Astrocyte (in vitro differentiated cells and primary cell): ENCODE measurements around the gene JAKMIP2. TPM values are rescaled to one million over a fixed set of nuclear protein-coding genes. Genes with fewer than 3 reads are reported as not detected.

Experiments used
- DNase-seq: peaks from one replicate; pipeline ENCODE4 v3.0.0-alpha.2; 2010; ENCODE audit warnings: low read depth
- FAIRE-seq: peaks from 2 replicates; lab custom pipeline; 2011; peaks lifted over from hg19 to GRCh38; lab: Jason Lieb, UNC
- H2AFZ ChIP-seq: 2 replicates; pipeline ENCODE4 v1.6.0; 2012; ENCODE audit warnings: low read depth, low read length, inconsistent platforms
- H3K27ac ChIP-seq: 2 replicates; pipeline ENCODE4 v1.5.1; 2011; ENCODE audit warnings: low read depth, low read length, inconsistent platforms
- H3K27me3 ChIP-seq: 2 replicates; pipeline ENCODE4 v1.6.0; 2011; ENCODE audit warnings: low read length, inconsistent platforms; ENCODE audit not compliant: insufficient read depth
- H3K36me3 ChIP-seq: 2 replicates; pipeline ENCODE4 v1.5.1; 2011; ENCODE audit warnings: low read length, inconsistent platforms; ENCODE audit not compliant: insufficient read depth
- H3K4me1 ChIP-seq: 2 replicates; pipeline ENCODE4 v1.5.1; 2011; ENCODE audit warnings: low read length, inconsistent platforms; ENCODE audit not compliant: insufficient read depth
- H3K4me2 ChIP-seq: 2 replicates; pipeline ENCODE4 v1.6.0; 2012; ENCODE audit warnings: low read length, inconsistent platforms
- H3K4me3 ChIP-seq: 2 replicates; pipeline ENCODE4 v1.5.1; 2011; ENCODE audit warnings: low read depth, mild to moderate bottlenecking, low read length, inconsistent platforms; ENCODE audit not compliant: insufficient read depth
- H3K79me2 ChIP-seq: 2 replicates; pipeline ENCODE4 v1.6.0; 2012; ENCODE audit warnings: mild to moderate bottlenecking, low read length, inconsistent platforms; ENCODE audit not compliant: insufficient read depth
- H3K9ac ChIP-seq: 2 replicates; pipeline ENCODE4 v1.6.0; 2012; ENCODE audit warnings: mild to moderate bottlenecking, low read length, inconsistent platforms
- H3K9me3 ChIP-seq: 2 replicates; pipeline ENCODE4 v1.5.1; 2012; ENCODE audit warnings: low read depth, mild to moderate bottlenecking, low read length, inconsistent platforms; ENCODE audit not compliant: insufficient read depth
- H4K20me1 ChIP-seq: 2 replicates; pipeline ENCODE4 v1.6.0; 2012; ENCODE audit warnings: low read length, inconsistent platforms; ENCODE audit not compliant: insufficient read depth
- H3K27ac Mint-ChIP-seq: one replicate; pipeline ENCODE4 v1.8.0; 2021; ENCODE audit warnings: mild to moderate bottlenecking, mixed read lengths; ENCODE audit not compliant: unreplicated experiment
- H3K27me3 Mint-ChIP-seq: one replicate; pipeline ENCODE4 v1.8.0; 2021; ENCODE audit warnings: low read depth, mixed read lengths; ENCODE audit not compliant: unreplicated experiment
- H3K36me3 Mint-ChIP-seq: one replicate; pipeline ENCODE4 v1.8.0; 2021; ENCODE audit warnings: low read depth, mixed read lengths; ENCODE audit not compliant: unreplicated experiment
- H3K4me1 Mint-ChIP-seq: one replicate; pipeline ENCODE4 v1.8.0; 2021; ENCODE audit warnings: low read depth, mixed read lengths; ENCODE audit not compliant: unreplicated experiment
- H3K4me3 Mint-ChIP-seq: one replicate; pipeline ENCODE4 v1.8.0; 2021; ENCODE audit warnings: mild to moderate bottlenecking, moderate library complexity, mixed read lengths; ENCODE audit not compliant: unreplicated experiment
- H3K9me3 Mint-ChIP-seq: one replicate; pipeline ENCODE4 v1.8.0; 2021; ENCODE audit warnings: mild to moderate bottlenecking, mixed read lengths; ENCODE audit not compliant: unreplicated experiment
- EZH2 ChIP-seq: IDR thresholded peaks from 2 replicates; pipeline ENCODE4 v1.6.1; 2012; ENCODE audit warnings: mild to moderate bottlenecking, low read length, inconsistent platforms; ENCODE audit not compliant: insufficient read depth
- total RNA-seq: library from RNA; stranded (reverse); gene quantifications from 2 replicates; pipeline ENCODE4 v1.2.1, GENCODE V29; 2021
- TF ChIP-seq, protein P1 (sequence below): IDR thresholded peaks from 2 replicates; pipeline ENCODE4 v1.5.1; 2011; ENCODE audit warnings: low read depth, mild to moderate bottlenecking, inconsistent platforms, low read length, moderate library complexity; ENCODE audit not compliant: insufficient read depth

JAKMIP2 gene
- total RNA-seq, 1 donor from 2014 or later, result 15.1 TPM

DNA sequence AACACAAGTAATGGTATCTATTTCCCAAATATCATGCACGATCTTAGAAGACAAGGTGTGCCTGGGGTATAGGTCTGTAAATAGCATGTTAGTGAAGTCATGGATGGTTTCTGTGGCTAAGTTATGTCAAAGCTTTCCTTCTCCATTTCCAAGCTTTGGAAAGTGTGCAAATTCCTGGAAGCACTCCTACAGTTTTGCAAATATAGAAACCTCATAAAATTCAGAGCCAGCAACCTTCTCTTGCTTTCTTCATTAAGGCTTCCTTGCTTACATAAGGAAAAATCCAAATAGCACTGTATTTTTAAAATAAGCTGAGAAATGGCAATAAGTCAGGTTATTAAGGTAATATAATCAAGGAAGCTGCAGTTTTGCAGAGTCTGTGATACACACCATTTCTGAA lies 138.1 kb downstream of the JAKMIP2 start:
- Histone ChIP-seq H3K27me3 (no peaks in the 10 kb centered on the region), H3K4me1 (no peaks in the 10 kb centered on the region), H3K9ac (no peak overlapping the region), H3K9me3 (no peaks in the 10 kb centered on the region), H3K79me2 (no peaks in the 10 kb centered on the region), H3K36me3 (no peaks in the 10 kb centered on the region), H3K4me2 (no peak overlapping the region), H2AFZ (no peak overlapping the region), H3K27ac (no peak overlapping the region), H3K4me3 (no peak overlapping the region), H4K20me1 (no peaks in the 10 kb centered on the region)
- H3K9me3 Mint-ChIP-seq, result no peaks in the 10 kb centered on the region
- no peaks in the 10 kb centered on the region for H3K27me3 Mint-ChIP-seq
- H3K36me3 Mint-ChIP-seq, result peaks cover 15% of the 10 kb centered on the region
- TF ChIP-seq, protein P1, sequence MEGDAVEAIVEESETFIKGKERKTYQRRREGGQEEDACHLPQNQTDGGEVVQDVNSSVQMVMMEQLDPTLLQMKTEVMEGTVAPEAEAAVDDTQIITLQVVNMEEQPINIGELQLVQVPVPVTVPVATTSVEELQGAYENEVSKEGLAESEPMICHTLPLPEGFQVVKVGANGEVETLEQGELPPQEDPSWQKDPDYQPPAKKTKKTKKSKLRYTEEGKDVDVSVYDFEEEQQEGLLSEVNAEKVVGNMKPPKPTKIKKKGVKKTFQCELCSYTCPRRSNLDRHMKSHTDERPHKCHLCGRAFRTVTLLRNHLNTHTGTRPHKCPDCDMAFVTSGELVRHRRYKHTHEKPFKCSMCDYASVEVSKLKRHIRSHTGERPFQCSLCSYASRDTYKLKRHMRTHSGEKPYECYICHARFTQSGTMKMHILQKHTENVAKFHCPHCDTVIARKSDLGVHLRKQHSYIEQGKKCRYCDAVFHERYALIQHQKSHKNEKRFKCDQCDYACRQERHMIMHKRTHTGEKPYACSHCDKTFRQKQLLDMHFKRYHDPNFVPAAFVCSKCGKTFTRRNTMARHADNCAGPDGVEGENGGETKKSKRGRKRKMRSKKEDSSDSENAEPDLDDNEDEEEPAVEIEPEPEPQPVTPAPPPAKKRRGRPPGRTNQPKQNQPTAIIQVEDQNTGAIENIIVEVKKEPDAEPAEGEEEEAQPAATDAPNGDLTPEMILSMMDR, result no peak
- TF ChIP-seq EZH2, result no peak
- FAIRE-seq (no peak), DNase-seq (no peak)
- H3K27ac Mint-ChIP-seq, result no peak overlapping the region
- no peaks in the 10 kb centered on the region for H3K4me1 Mint-ChIP-seq
- no peak overlapping the region for H3K4me3 Mint-ChIP-seq

DNA sequence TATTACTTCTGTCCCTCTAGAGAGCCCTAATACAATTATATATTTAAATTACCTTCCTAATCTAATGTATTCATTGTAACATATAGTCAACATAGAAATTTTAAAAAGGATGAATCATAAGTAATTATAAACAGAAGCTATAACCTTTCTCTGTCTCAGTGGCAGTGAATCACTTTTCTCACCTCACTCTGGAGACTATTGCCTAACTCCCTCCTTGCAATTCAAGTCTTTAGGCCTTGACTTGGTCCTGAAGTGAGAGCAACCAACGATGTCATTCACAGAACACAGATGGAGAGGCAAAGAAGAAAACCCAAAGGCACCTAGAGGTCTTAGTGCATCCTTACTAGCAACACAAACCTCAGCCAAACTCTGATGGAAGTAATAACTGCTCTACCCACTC lies 139.4 kb downstream of the JAKMIP2 start:
- FAIRE-seq (no peak), DNase-seq (peak; percentile 3)
- Histone ChIP-seq H3K79me2 (no peaks in the 10 kb centered on the region), H3K27me3 (no peaks in the 10 kb centered on the region), H3K4me2 (no peak overlapping the region), H4K20me1 (no peaks in the 10 kb centered on the region), H3K4me3 (no peak overlapping the region), H2AFZ (no peak overlapping the region), H3K9ac (no peak overlapping the region), H3K9me3 (no peaks in the 10 kb centered on the region), H3K36me3 (no peaks in the 10 kb centered on the region), H3K27ac (no peak overlapping the region), H3K4me1 (no peaks in the 10 kb centered on the region)
- no peaks in the 10 kb centered on the region for H3K4me1 Mint-ChIP-seq
- no peak overlapping the region for H3K27ac Mint-ChIP-seq
- peaks cover 11% of the 10 kb centered on the region for H3K36me3 Mint-ChIP-seq
- no peak overlapping the region for H3K4me3 Mint-ChIP-seq
- H3K27me3 Mint-ChIP-seq, result no peaks in the 10 kb centered on the region
- no peaks in the 10 kb centered on the region for H3K9me3 Mint-ChIP-seq
- TF ChIP-seq, protein P1, result no peak
- no peak for TF ChIP-seq EZH2

DNA sequence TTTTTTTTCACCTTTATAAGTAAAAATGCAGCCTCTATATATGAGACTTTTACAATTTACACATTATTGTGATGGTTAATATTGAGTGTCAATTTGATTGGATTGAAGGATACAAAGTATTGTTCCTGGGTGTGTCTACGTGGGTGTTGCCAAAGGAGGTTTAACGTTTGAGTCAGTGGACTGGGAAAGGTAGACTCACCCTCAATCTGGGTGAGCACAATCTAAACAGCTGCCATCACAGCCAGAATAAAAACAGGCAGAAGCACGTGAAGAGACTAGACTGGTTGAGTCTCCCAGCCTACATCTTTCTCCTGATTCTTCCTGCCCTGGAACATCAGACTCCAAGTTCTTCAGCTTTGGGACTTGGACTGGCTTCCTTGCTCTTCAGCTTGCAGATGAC lies 139.9 kb downstream of the JAKMIP2 start:
- Mint-ChIP-seq H3K4me3 (no peak overlapping the region), H3K4me1 (no peaks in the 10 kb centered on the region), H3K36me3 (peaks cover 11% of the 10 kb centered on the region), H3K27me3 (no peaks in the 10 kb centered on the region), H3K27ac (no peak overlapping the region), H3K9me3 (no peaks in the 10 kb centered on the region)
- Histone ChIP-seq H3K9me3 (no peaks in the 10 kb centered on the region), H4K20me1 (no peaks in the 10 kb centered on the region), H3K27me3 (no peaks in the 10 kb centered on the region), H2AFZ (no peak overlapping the region), H3K4me3 (no peak overlapping the region), H3K4me2 (no peak overlapping the region), H3K36me3 (no peaks in the 10 kb centered on the region), H3K79me2 (no peaks in the 10 kb centered on the region), H3K4me1 (no peaks in the 10 kb centered on the region), H3K27ac (no peak overlapping the region), H3K9ac (no peak overlapping the region)
- FAIRE-seq, result no peak
- DNase-seq, result no peak
- no peak for TF ChIP-seq EZH2
- TF ChIP-seq, protein P1, result no peak
